HUES48 (cell line): ENCODE data around the gene OR6B3.

Experiments
- H3K27ac ChIP-seq: one replicate; pipeline ENCODE4 v1.7.0; 2013; ENCODE audit warnings: low read depth, low read length, inconsistent platforms
- H3K27me3 ChIP-seq: 2 replicates; pipeline ENCODE4 v1.6.1; 2013; ENCODE audit warnings: mild to moderate bottlenecking, low read length; ENCODE audit not compliant: control insufficient read depth, insufficient read depth
- H3K36me3 ChIP-seq: 2 replicates; pipeline ENCODE4 v1.6.1; 2013; ENCODE audit warnings: low read length; ENCODE audit not compliant: control insufficient read depth, insufficient read depth
- H3K4me1 ChIP-seq: 2 replicates; pipeline ENCODE4 v1.6.1; 2013; ENCODE audit warnings: mild to moderate bottlenecking, low read length; ENCODE audit not compliant: control insufficient read depth, insufficient read depth
- H3K4me3 ChIP-seq: 2 replicates; pipeline ENCODE4 v1.5.1; 2013; ENCODE audit warnings: mild to moderate bottlenecking, low read depth, low read length
- H3K9ac ChIP-seq: 2 replicates; pipeline ENCODE4 v1.6.1; 2013; ENCODE audit warnings: mild to moderate bottlenecking, low read depth, low read length, moderate library complexity
- H3K9me3 ChIP-seq: 2 replicates; pipeline ENCODE4 v1.6.1; 2013; ENCODE audit warnings: low read length; ENCODE audit not compliant: control insufficient read depth, insufficient read depth

Gene OR6B3

DNA sequence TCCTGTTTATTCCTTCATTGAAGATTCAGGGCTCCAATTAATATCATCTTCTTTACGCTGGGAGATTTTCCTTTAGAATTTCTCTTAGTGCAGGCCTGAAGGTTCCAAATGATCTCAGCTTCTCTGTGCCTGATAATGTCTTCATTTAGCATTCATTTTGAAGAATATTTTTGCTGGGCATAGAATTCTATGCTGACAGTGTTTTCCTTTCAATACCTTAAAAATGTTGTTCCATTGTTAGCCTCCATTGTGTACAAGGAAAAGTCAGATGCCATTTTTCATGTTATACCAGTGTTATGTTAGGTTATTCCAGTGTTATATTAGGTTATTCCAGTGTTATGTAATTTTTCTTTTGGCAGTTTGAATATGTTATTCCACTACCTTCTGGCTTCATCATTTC lies 14.9 kb upstream of the OR6B3 start:
- H3K4me3 ChIP-seq: no peak overlapping the region

GRCh38 chr2:240066489-240066888 lies 13.2 kb upstream of the OR6B3 start:
- Histone ChIP-seq H3K27ac (no peak overlapping the region), H3K4me3 (no peak overlapping the region)

More for the DNA sequence above, 14.9 kb upstream of the OR6B3 start:
- H3K9ac ChIP-seq: no peak overlapping the region
- H3K9me3 ChIP-seq: peaks cover 4% of the 10 kb centered on the region; the same call in 1 of the 2 replicates
- no peak overlapping the region for H3K27ac ChIP-seq
- no peaks in the 10 kb centered on the region for H3K36me3 ChIP-seq
- no peaks in the 10 kb centered on the region for H3K27me3 ChIP-seq
- peaks cover 30% of the 10 kb centered on the region for H3K4me1 ChIP-seq

DNA sequence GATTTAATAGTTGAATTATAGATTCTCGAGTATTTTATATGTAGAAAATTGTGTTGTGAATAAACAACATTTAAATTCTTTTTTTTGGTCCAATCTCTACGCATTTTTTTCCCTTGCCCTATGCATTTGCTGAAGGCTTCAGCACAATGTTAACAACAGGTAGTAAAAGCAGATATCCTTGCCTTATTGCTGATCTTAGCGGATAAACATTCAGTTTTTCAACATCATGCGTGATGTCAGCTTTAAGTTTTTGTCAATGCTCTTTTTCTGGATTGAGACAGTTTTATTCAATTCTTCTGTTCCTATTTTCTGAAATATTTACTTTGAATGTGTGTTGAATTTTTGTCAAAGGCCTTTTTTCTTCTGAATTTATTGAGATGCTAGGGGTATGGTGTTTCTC lies 11.6 kb upstream of the OR6B3 start:
- Histone ChIP-seq H3K4me3 (no peak overlapping the region), H3K27ac (no peak overlapping the region), H3K36me3 (no peaks in the 10 kb centered on the region), H3K9ac (no peak overlapping the region), H3K9me3 (peaks cover 4% of the 10 kb centered on the region; the same call in 1 of the 2 replicates), H3K4me1 (peaks cover 30% of the 10 kb centered on the region), H3K27me3 (no peaks in the 10 kb centered on the region)

More at GRCh38 chr2:240066489-240066888, 13.2 kb upstream of the OR6B3 start:
- no peaks in the 10 kb centered on the region for H3K36me3 ChIP-seq
- no peak overlapping the region for H3K9ac ChIP-seq
- no peaks in the 10 kb centered on the region for H3K27me3 ChIP-seq
- H3K9me3 ChIP-seq: peaks cover 4% of the 10 kb centered on the region; the same call in 1 of the 2 replicates
- peaks cover 30% of the 10 kb centered on the region for H3K4me1 ChIP-seq

DNA sequence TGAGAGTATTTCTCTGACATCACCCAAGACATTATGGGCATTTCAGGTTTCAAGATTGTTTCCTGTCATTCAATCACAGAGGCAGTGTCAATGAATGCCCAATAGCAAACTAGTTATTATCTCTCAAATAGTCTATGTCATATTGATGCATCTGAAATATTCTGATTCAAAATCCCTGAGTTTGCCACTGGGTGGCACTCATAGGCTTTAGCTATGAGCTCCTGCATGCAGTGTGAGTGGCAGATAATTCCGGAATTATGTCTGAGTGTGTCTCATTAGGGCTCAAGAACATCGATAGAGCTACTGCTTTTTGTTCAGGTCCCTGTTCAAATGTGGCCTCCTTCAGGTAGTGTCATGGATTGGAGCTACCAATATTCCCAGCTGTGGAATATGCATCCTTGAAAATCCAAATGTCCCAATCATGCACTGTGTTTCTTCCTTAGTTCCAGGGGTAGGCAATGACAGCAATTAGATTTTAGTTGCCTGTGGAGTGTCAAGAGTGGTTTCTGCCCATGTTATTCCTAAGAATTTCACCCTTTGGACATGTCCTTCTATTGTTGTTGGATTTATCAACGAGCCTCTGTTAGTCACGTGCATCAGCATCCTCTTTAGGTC lies 7.8 kb upstream of the OR6B3 start:
- Histone ChIP-seq H3K4me1 (peaks cover 14% of the 10 kb centered on the region), H3K9ac (no peak overlapping the region), H3K9me3 (no peaks in the 10 kb centered on the region), H3K27me3 (no peaks in the 10 kb centered on the region), H3K36me3 (no peaks in the 10 kb centered on the region), H3K27ac (no peak overlapping the region), H3K4me3 (no peak overlapping the region)

- no peaks in the 10 kb centered on the region for H3K36me3 ChIP-seq
- H3K9ac ChIP-seq: no peak overlapping the region
- no peaks in the 10 kb centered on the region for H3K9me3 ChIP-seq
- H3K4me1 ChIP-seq: no peaks in the 10 kb centered on the region
- no peaks in the 10 kb centered on the region for H3K27me3 ChIP-seq
- no peak overlapping the region for H3K4me3 ChIP-seq
- H3K27ac ChIP-seq: no peak overlapping the region
These were observed 3.4 kb upstream of the OR6B3 start for GRCh38 chr2:240056678-240057077.

- H3K4me1 ChIP-seq: no peaks in the 10 kb centered on the region
- no peak overlapping the region for H3K9ac ChIP-seq
- H3K4me3 ChIP-seq: no peak overlapping the region
- H3K27me3 ChIP-seq: no peaks in the 10 kb centered on the region
- H3K36me3 ChIP-seq: no peaks in the 10 kb centered on the region
- no peak overlapping the region for H3K27ac ChIP-seq
- H3K9me3 ChIP-seq: no peaks in the 10 kb centered on the region
These were observed 2.0 kb upstream of the OR6B3 start for GRCh38 chr2:240055177-240055917.

DNA sequence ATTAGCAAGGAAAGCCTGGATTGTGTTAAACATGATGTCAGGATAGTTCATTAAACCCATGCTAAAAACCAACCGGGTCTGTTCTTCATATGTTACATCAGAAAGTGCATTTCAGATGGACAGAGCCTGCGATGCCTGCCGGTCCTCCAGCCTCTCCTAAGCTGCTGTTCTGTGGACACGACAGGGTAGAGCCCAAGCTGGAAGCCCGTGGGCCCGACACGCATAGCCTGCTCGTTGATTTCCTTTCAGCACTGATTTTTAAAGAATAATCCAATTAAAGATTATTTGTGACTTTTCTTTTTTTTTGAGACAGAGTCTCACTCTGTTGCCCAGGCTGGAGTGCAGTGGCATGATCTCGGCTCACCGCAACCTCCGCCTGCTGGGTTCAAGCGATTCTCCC lies 797 bp downstream of the OR6B3 start:
- no peak overlapping the region for H3K9ac ChIP-seq
- H3K27me3 ChIP-seq: no peaks in the 10 kb centered on the region
- no peak overlapping the region for H3K4me3 ChIP-seq
- H3K27ac ChIP-seq: no peak overlapping the region
- H3K4me1 ChIP-seq: no peaks in the 10 kb centered on the region
- no peaks in the 10 kb centered on the region for H3K9me3 ChIP-seq
- H3K36me3 ChIP-seq: no peaks in the 10 kb centered on the region

DNA sequence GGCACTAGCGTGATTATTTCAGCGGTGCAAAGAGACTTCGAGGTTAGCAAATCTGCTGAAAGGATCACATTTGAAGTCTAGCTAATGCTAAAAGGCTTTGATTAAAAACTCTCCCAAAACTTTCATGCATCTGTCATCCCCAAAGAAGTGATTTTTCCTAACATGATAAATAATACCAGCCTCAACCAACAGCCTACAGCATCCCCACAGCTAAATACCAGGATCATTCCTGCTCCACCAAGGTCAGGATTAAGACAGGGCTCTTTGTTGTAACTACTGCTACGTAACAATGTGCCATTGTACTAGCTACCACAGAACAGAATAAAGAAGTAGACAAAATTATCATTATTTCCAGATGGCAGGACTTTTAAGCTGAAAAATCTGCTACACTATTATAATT lies 1.6 kb downstream of the OR6B3 start:
- Histone ChIP-seq H3K9me3 (no peaks in the 10 kb centered on the region), H3K27ac (no peak overlapping the region), H3K4me3 (no peak overlapping the region), H3K36me3 (no peaks in the 10 kb centered on the region), H3K4me1 (no peaks in the 10 kb centered on the region), H3K9ac (no peak overlapping the region), H3K27me3 (no peaks in the 10 kb centered on the region)

GRCh38 chr2:240050278-240050677 lies 3.0 kb downstream of the OR6B3 start:
- Histone ChIP-seq H3K9ac (no peak overlapping the region), H3K9me3 (no peaks in the 10 kb centered on the region), H3K4me3 (no peak overlapping the region), H3K27ac (no peak overlapping the region), H3K36me3 (no peaks in the 10 kb centered on the region), H3K27me3 (no peaks in the 10 kb centered on the region), H3K4me1 (no peaks in the 10 kb centered on the region)

DNA sequence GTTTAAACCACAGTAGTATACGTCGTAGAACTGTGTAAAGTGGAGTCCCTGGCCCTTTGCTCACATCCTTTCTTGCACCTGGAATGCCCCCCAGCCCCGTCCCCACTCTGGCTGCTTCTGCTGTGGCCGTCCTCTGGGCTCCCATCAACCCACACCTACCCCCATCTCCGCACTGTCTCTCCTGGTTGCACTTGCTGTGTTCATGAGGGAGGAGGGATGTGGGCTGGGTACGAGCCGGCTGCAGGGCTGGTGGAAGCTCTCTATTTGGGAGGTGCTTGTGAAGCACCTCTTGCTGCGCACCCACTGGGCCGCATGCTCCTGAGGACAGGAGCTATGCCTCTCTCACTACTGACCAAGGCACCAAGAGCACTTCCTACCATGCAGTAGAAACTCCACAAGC lies 5.1 kb downstream of the OR6B3 start:
- Histone ChIP-seq H3K36me3 (no peaks in the 10 kb centered on the region), H3K4me1 (no peaks in the 10 kb centered on the region), H3K9ac (no peak overlapping the region), H3K27me3 (no peaks in the 10 kb centered on the region), H3K9me3 (no peaks in the 10 kb centered on the region), H3K4me3 (no peak overlapping the region), H3K27ac (no peak overlapping the region)

- no peaks in the 10 kb centered on the region for H3K9me3 ChIP-seq
- no peak overlapping the region for H3K9ac ChIP-seq
- no peaks in the 10 kb centered on the region for H3K4me1 ChIP-seq
- no peaks in the 10 kb centered on the region for H3K36me3 ChIP-seq
- no peak overlapping the region for H3K27ac ChIP-seq
- no peak overlapping the region for H3K4me3 ChIP-seq
- H3K27me3 ChIP-seq: no peaks in the 10 kb centered on the region
These were observed 8.2 kb downstream of the OR6B3 start for GRCh38 chr2:240045098-240045497.
